Measurements from ENCODE around the gene CRAT. TPM values are rescaled to one million over a fixed set of nuclear protein-coding genes. Genes with fewer than 3 reads are reported as not detected.

Gene CRAT
- total RNA-seq, 4 donors from 2014 or later = 73.9 to 117 (median 92.2) TPM

DNA sequence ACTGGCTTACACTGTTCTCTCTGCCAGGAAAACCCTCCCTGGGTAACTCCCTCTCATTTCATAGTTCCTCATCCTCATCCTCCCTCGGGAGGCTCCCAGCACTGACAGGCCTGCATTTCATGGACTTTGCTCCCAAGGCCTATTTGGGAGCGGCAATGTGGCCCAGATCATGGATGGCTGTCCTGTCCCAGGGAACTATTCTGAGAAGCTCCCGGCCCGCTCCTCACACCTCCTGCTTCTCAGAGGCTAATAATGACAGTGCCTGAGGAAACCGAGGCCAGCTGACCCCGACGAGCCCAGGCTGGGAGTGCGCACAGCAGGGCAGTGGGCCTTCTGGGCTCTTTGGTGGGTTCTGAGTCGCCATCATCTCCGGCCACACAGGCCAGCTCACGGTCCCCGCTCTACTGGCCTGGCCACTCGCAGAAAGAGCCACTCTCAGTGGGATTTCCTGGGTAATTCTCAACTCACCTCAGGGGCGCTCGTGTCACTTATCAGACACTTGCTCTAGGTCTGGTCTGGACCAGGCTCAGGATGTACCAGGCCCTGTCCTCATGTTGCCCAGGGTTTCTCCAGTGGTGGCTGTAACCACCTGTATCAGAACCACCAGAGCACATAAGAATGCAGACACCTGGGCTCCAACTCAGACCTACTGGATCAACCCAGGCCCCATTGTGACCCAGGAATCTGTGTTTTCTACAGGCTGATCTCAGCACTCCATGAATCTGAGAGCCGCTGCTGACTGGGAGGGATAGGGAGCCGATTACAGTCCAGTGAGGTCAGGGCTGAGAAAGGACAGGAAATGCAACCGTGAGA lies 31.7 kb downstream of the CRAT start:
- Histone ChIP-seq H3K27ac (replicated peaks in 1 of 4) (no peak overlapping the region), H3K9me3 (no peaks in the 10 kb centered on the region), H3K27me3 (no peaks in the 10 kb centered on the region), H3K4me1 (peaks cover 11 to 34% (median 23%) of the 10 kb centered on the region in 4 donors), H3K36me3 (no peaks in the 10 kb centered on the region), H3K4me3 (no peak overlapping the region)
- no peak for TF ChIP-seq EP300 (IDR thresholded peaks at IDR 0.05)
- no peak for TF ChIP-seq POLR2AphosphoS5 (IDR thresholded peaks at IDR 0.05)
- TF ChIP-seq, protein P1, sequence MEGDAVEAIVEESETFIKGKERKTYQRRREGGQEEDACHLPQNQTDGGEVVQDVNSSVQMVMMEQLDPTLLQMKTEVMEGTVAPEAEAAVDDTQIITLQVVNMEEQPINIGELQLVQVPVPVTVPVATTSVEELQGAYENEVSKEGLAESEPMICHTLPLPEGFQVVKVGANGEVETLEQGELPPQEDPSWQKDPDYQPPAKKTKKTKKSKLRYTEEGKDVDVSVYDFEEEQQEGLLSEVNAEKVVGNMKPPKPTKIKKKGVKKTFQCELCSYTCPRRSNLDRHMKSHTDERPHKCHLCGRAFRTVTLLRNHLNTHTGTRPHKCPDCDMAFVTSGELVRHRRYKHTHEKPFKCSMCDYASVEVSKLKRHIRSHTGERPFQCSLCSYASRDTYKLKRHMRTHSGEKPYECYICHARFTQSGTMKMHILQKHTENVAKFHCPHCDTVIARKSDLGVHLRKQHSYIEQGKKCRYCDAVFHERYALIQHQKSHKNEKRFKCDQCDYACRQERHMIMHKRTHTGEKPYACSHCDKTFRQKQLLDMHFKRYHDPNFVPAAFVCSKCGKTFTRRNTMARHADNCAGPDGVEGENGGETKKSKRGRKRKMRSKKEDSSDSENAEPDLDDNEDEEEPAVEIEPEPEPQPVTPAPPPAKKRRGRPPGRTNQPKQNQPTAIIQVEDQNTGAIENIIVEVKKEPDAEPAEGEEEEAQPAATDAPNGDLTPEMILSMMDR (IDR thresholded peaks at IDR 0.05) = no peak
- TF ChIP-seq POLR2A (IDR thresholded peaks at IDR 0.05; ENCODE audit: low read depth) = no peak
- 86% methylated on average over 7 of the region's 18 CpGs for WGBS
- intact Hi-C loops (cut with DNase I) = loop anchor here (5.0 kb wide), 1 partner anchor 42 kb away; the partner anchor contains the start of gene MIGA2
- DNase-seq (ENCODE audit: extremely low spot score) = no peak

DNA sequence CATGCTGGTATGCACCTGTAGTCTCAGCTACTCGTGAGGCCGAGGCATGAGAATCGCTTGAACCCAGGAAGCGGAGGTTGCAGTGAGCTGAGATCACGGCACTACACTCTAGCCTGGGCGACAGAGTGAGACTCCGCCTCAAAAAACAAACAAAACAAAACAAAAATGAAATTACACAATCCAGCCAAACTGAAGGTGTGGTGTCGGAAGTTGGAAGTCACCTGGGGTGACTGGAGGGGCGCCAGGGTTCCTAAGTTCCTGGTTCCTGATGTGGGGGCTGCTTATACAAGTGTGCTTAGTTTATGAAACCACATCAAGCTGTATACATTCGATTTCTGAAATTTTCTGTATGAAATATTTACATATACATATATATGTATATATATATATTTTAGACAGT lies 33.4 kb downstream of the CRAT start:
- no peak for DNase-seq (ENCODE audit: extremely low spot score)
- intact Hi-C loops (cut with DNase I) = loop anchor here (5.0 kb wide), 1 partner anchor 40 kb away; the partner anchor contains the start of gene MIGA2
- no peaks in the 10 kb centered on the region for H3K27me3 ChIP-seq
- no peak overlapping the region for H3K4me3 ChIP-seq
- no peaks in the 10 kb centered on the region for H3K36me3 ChIP-seq
- no peaks in the 10 kb centered on the region for H3K9me3 ChIP-seq
- no peak overlapping the region for H3K27ac ChIP-seq (replicated peaks in 1 of 4)
- WGBS = 91% methylated on average over 10 of the region's 10 CpGs
- TF ChIP-seq POLR2AphosphoS5 (IDR thresholded peaks at IDR 0.05) = no peak
- TF ChIP-seq, protein P1 (IDR thresholded peaks at IDR 0.05) = no peak
- TF ChIP-seq EP300 (IDR thresholded peaks at IDR 0.05) = no peak
- no peak for TF ChIP-seq POLR2A (IDR thresholded peaks at IDR 0.05; ENCODE audit: low read depth)
- H3K4me1 ChIP-seq = peaks cover 8 to 18% (median 18%) of the 10 kb centered on the region in 4 donors

DNA sequence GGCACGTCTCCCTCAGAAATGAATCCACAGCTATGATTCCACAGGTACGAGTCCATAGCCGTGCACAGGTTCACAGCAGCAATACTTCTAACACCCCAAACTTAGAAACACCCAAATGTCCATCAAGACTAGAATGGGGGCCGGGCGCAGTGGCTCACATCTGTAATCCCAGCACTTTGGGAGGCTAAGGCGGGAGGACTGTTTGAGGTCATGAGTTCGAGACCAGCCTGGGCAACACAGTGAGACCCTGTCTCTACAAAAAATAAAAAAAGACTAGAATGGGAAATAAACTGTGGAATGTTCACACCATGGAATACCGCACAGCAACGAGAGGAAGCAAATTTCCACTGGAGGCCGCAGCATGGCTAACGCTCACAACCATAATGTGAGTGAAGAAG lies 34.0 kb downstream of the CRAT start:
- Histone ChIP-seq H3K9me3 (no peaks in the 10 kb centered on the region), H3K4me1 (peaks cover 2 to 12% (median 12%) of the 10 kb centered on the region in 4 donors), H3K36me3 (peaks cover 0 to 2% (median 1%) of the 10 kb centered on the region in 4 donors), H3K27me3 (no peaks in the 10 kb centered on the region), H3K4me3 (no peak overlapping the region), H3K27ac (replicated peaks in 1 of 4) (no peak overlapping the region)
- TF ChIP-seq, protein P1 (IDR thresholded peaks at IDR 0.05) = no peak
- TF ChIP-seq EP300 (IDR thresholded peaks at IDR 0.05) = no peak
- no peak for TF ChIP-seq POLR2AphosphoS5 (IDR thresholded peaks at IDR 0.05)
- TF ChIP-seq POLR2A (IDR thresholded peaks at IDR 0.05; ENCODE audit: low read depth) = no peak
- 94% methylated on average over 9 of the region's 11 CpGs for WGBS
- DNase-seq (ENCODE audit: extremely low spot score) = no peak
- intact Hi-C loops (cut with DNase I) = loop anchor here (5.0 kb wide), 1 partner anchor 39 kb away; the partner anchor contains the start of gene MIGA2

DNA sequence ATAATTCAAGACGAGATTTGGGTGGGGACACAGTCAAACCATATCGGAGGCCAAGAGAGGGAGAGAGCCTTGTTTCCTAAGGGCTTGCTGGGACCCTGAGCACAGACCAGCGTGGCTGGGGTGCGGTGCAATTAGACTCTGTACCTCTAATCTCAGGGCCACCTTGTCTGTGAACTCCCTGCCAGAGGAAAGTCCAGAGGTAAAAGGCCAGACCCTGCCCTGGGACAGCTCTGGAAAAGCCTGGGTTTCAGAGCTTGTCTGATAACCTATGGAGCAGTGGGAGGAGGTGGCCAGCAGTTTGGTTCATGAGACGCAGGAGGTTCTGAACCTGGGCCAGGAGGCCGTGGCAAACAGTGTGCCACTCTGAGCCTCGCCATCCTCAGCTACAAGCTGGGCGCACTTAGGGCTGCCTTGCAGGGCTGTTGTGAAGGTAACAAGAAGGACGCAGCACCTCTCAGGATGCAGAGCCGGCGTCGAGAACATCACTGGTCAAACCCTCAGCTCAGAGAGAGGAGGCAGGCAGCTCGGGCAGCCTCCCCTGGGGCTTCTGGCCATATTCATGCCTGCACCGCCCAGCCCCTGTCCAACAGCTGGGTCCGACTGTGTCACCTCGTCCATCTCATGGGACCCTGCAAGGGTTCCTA lies 34.5 kb downstream of the CRAT start:
- H3K4me1 ChIP-seq = peaks cover 0 to 9% (median 8%) of the 10 kb centered on the region in 4 donors
- no peaks in the 10 kb centered on the region for H3K9me3 ChIP-seq
- no peak overlapping the region for H3K27ac ChIP-seq (replicated peaks in 1 of 4)
- no peak for DNase-seq (ENCODE audit: extremely low spot score)
- H3K4me3 ChIP-seq = no peak overlapping the region
- TF ChIP-seq POLR2AphosphoS5 (IDR thresholded peaks at IDR 0.05) = no peak
- TF ChIP-seq, protein P1 (IDR thresholded peaks at IDR 0.05) = no peak
- no peak for TF ChIP-seq EP300 (IDR thresholded peaks at IDR 0.05)
- TF ChIP-seq POLR2A (IDR thresholded peaks at IDR 0.05; ENCODE audit: low read depth) = no peak
- intact Hi-C loops (cut with DNase I) = loop anchor here (5.0 kb wide), 1 partner anchor 39 kb away; the partner anchor contains the start of gene MIGA2
- peaks cover 0 to 6% (median 4%) of the 10 kb centered on the region in 4 donors for H3K36me3 ChIP-seq
- WGBS = 85% methylated on average over 12 of the region's 16 CpGs
- H3K27me3 ChIP-seq = no peaks in the 10 kb centered on the region

All from esophagus muscularis mucosa (tissue), 4 donors.